Measurements from ENCODE around the gene ST6GALNAC6. TPM values are rescaled to one million over a fixed set of nuclear protein-coding genes. Genes with fewer than 3 reads are reported as not detected.

The ST6GALNAC6 gene
- total RNA-seq, 1 donor, result 85.0 TPM

GRCh38 chr9:127893392-127893791 is 6.0 kb downstream of the ST6GALNAC6 start:
- TF ChIP-seq, protein P1, sequence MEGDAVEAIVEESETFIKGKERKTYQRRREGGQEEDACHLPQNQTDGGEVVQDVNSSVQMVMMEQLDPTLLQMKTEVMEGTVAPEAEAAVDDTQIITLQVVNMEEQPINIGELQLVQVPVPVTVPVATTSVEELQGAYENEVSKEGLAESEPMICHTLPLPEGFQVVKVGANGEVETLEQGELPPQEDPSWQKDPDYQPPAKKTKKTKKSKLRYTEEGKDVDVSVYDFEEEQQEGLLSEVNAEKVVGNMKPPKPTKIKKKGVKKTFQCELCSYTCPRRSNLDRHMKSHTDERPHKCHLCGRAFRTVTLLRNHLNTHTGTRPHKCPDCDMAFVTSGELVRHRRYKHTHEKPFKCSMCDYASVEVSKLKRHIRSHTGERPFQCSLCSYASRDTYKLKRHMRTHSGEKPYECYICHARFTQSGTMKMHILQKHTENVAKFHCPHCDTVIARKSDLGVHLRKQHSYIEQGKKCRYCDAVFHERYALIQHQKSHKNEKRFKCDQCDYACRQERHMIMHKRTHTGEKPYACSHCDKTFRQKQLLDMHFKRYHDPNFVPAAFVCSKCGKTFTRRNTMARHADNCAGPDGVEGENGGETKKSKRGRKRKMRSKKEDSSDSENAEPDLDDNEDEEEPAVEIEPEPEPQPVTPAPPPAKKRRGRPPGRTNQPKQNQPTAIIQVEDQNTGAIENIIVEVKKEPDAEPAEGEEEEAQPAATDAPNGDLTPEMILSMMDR (IDR thresholded peaks at IDR 0.05; ENCODE audit: insufficient read depth, low read length), result no peak
- no peak for DNase-seq (ENCODE audit: low read depth)
- no peak overlapping the region for H3K4me3 ChIP-seq (ENCODE audit: low read depth, low read length)

DNA sequence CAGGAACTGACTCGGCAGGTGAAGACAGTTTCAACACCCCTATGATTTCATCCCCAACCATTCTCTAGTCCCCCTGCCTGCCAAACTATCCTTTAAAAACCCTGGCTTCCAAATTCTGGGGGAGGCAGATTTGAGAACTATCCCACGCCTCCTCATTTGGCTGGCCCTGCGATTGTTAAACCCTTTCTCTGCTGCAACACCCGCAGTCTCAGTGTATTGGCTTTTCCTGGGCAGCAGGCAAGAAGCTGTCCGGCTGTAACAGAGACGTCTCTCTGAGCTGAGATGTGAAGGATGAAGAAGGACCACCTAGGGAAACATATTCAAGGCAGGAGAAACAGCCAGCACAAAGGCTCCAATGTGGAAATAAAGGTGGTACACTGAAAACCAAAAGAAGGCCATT is 6.6 kb downstream of the ST6GALNAC6 start:
- TF ChIP-seq, protein P1 (IDR thresholded peaks at IDR 0.05; ENCODE audit: insufficient read depth, low read length), result no peak
- no peak overlapping the region for H3K4me3 ChIP-seq (ENCODE audit: low read depth, low read length)
- DNase-seq (ENCODE audit: low read depth), result no peak

GRCh38 chr9:127890053-127890452 is 9.3 kb downstream of the ST6GALNAC6 start:
- TF ChIP-seq, protein P1 (IDR thresholded peaks at IDR 0.05; ENCODE audit: insufficient read depth, low read length), result no peak
- no peak overlapping the region for H3K4me3 ChIP-seq (ENCODE audit: low read depth, low read length)
- DNase-seq (ENCODE audit: low read depth), result no peak

GRCh38 chr9:127887792-127888191 is 11.6 kb downstream of the ST6GALNAC6 start:
- no peak for DNase-seq (ENCODE audit: low read depth)
- TF ChIP-seq, protein P1 (IDR thresholded peaks at IDR 0.05; ENCODE audit: insufficient read depth, low read length), result peak; percentile 29
- no peak overlapping the region for H3K4me3 ChIP-seq (ENCODE audit: low read depth, low read length)

GRCh38 chr9:127886401-127886972 is 12.9 kb downstream of the ST6GALNAC6 start:
- no peak for DNase-seq (ENCODE audit: low read depth)
- H3K4me3 ChIP-seq (ENCODE audit: low read depth, low read length), result no peak overlapping the region
- TF ChIP-seq, protein P1 (IDR thresholded peaks at IDR 0.05; ENCODE audit: insufficient read depth, low read length), result no peak

GRCh38 chr9:127885508-127886281 is 13.7 kb downstream of the ST6GALNAC6 start:
- H3K4me3 ChIP-seq (ENCODE audit: low read depth, low read length), result no peak overlapping the region
- no peak for DNase-seq (ENCODE audit: low read depth)
- TF ChIP-seq, protein P1 (IDR thresholded peaks at IDR 0.05; ENCODE audit: insufficient read depth, low read length), result no peak
